Tibial artery (tissue), 4 donors: ENCODE data around the gene ZNF350.
"Not testable (repeated sequence)": the region's sequence is repeated elsewhere in the genome, so short reads cannot be mapped to it uniquely, and the experiment has no call there.

ENCODE experiments used
- DNase-seq, 2 donors: peaks; one replicate each; pipeline ENCODE4 v3.0.0-alpha.2; 2019
- H3K27ac ChIP-seq, 2 donors: fragments of 200-600 bp; sonication (generic) in 1 of 2; 1 replicate in 1 of 2; 2 replicates in 1 of 2; pipeline ENCODE4 v1.5.1; 2018 to 2019; ENCODE audit warnings: mild to moderate bottlenecking in 1 of 2
- H3K27me3 ChIP-seq, 2 donors: fragments of 200-600 bp; sonication (generic) in 1 of 2; one replicate each; pipeline versions ENCODE4 v1.5.1 to v1.6.0; 2016 to 2019
- H3K36me3 ChIP-seq, 3 donors: fragments of 200-600 bp; sonication (generic) in 2 of 3; one replicate each; pipeline ENCODE4 v1.5.1; 2016 to 2019; ENCODE audit warnings: mild to moderate bottlenecking in 2 of 3
- H3K4me1 ChIP-seq, 4 donors: fragments of 200-600 bp; sonication (generic) in 2 of 4; 1 replicate in 3 of 4; 2 replicates in 1 of 4; pipeline ENCODE4 v1.5.1; 2016 to 2019
- H3K4me3 ChIP-seq, 2 donors: fragments of 200-600 bp; sonication (generic) in 1 of 2; 1 replicate in 1 of 2; 2 replicates in 1 of 2; pipeline ENCODE4 v1.5.1; 2018 to 2019; ENCODE audit warnings: mild to moderate bottlenecking in 2 of 2
- H3K9me3 ChIP-seq, 3 donors: fragments of 200-600 bp; sonication (generic) in 1 of 3; one replicate each; pipeline ENCODE4 v1.5.1; 2016 to 2019
- CTCF ChIP-seq, 2 experiments: fragments of 200-600 bp in 1 of 2; fragments of 450-650 bp in 1 of 2; IDR thresholded peaks; one replicate each; pipeline ENCODE4 v1.5.1; 2017 to 2019; ENCODE audit warnings: antibody characterized with exemption in 2 of 2, mild to moderate bottlenecking in 1 of 2, moderate library complexity in 1 of 2
- intact Hi-C: fragments of 100-400 bp; cut with DNase I; formaldehyde crosslinking; loops from one replicate; pipeline ENCODE4 v1.15.0; 2023; ENCODE audit warnings: low total_unique reads

The ZNF350 gene

DNA sequence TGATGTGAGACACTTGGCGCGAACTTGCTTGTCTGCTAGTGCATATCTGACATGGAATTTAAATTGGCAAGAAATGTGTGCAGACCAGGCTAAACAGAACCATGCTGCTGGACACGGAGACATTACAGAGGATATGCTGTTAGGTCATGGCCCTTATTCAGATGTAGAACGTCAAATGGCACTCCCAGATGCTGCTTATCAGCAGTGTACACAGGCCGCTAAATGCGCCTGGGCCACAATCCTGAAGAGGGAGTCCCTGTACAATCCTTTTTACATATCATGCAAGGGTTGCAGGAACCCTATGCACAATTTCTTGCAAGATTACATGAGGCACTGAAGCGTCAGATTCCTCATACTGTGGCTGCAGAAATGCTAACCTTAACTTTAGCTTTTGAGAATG, 9.3 kb downstream of the ZNF350 start:
- no peak overlapping the region for H3K4me3 ChIP-seq
- H3K4me1 ChIP-seq: no peaks in the 10 kb centered on the region
- no peak for DNase-seq
- peaks cover 0 to 96% (median 84%) of the 10 kb centered on the region in 3 donors for H3K9me3 ChIP-seq
- no peaks in the 10 kb centered on the region for H3K27me3 ChIP-seq
- no peak for TF ChIP-seq CTCF (IDR thresholded peaks at IDR 0.05)
- no peak overlapping the region for H3K27ac ChIP-seq
- H3K36me3 ChIP-seq: peaks cover 78 to 96% (median 94%) of the 10 kb centered on the region in 3 donors
- intact Hi-C loops: no loop called here

DNA sequence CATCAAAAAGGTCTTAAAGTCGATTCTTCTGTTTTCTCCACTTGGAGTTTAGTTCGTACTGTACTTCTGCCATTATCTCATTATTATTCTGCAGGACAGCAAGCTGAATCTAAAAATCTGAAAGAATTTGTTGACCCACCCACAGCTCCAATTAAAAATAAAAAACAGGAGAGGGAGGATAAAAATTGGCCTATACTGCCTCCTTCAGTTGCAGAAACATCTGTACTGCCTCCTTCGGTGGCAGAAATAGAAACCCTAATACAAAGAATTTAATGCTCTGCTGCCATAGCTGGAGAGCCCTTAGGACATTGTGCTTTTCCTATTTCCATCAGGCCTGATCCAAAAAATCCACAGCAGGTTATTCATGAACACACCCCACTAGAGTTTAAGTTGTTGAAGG, 9.8 kb downstream of the ZNF350 start:
- Histone ChIP-seq H3K4me1 (no peaks in the 10 kb centered on the region), H3K27ac (no peak overlapping the region), H3K9me3 (peaks cover 0 to 97% (median 85%) of the 10 kb centered on the region in 3 donors), H3K4me3 (no peak overlapping the region), H3K27me3 (no peaks in the 10 kb centered on the region), H3K36me3 (peaks cover 83 to 99% (median 99%) of the 10 kb centered on the region in 3 donors)
- intact Hi-C loops: no loop called here
- TF ChIP-seq CTCF (IDR thresholded peaks at IDR 0.05): no peak
- no peak for DNase-seq

GRCh38 chr19:51975787-51976186, 10.9 kb downstream of the ZNF350 start:
- H3K4me1 ChIP-seq, H3K27ac ChIP-seq, DNase-seq, H3K4me3 ChIP-seq, intact Hi-C loops, H3K27me3 ChIP-seq: not testable (repeated sequence)
- Histone ChIP-seq H3K36me3 (peaks cover 84 to 100% (median 99%) of the 10 kb centered on the region in 3 donors), H3K9me3 (peaks cover 0 to 99% (median 87%) of the 10 kb centered on the region in 3 donors)

GRCh38 chr19:51971624-51972023, 15.0 kb downstream of the ZNF350 start:
- H3K4me1 ChIP-seq: no peaks in the 10 kb centered on the region
- no peak for TF ChIP-seq CTCF (IDR thresholded peaks at IDR 0.05)
- H3K36me3 ChIP-seq: peaks cover 89 to 100% (median 99%) of the 10 kb centered on the region in 3 donors
- H3K27me3 ChIP-seq: no peaks in the 10 kb centered on the region
- intact Hi-C loops: no loop called here
- DNase-seq: no peak
- no peak overlapping the region for H3K27ac ChIP-seq
- H3K4me3 ChIP-seq: no peak overlapping the region
- peaks cover 7 to 100% (median 95%) of the 10 kb centered on the region in 3 donors for H3K9me3 ChIP-seq

- intact Hi-C loops: no loop called here
- no peak for DNase-seq
- TF ChIP-seq CTCF (IDR thresholded peaks at IDR 0.05): no peak
These were observed 15.9 kb downstream of the ZNF350 start for GRCh38 chr19:51970718-51971117.

DNA sequence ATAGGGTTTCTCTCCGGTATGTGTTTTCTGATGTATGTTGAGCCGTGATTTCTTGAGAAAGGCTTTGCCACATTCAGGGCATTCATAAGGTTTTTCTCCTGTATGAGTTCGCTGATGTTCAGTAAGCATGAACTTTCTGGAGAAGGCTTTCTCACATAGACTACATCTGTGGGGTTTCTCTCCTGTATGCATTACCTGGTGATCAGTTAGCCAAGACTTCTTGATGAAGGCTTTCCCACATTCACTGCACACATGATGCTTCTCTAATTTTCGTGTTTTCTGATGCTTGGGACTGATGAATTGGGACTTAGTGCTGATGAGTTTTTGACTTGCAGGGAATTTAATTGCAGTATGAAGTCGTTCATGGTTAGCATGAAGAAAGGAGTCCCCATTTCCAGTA, 21.1 kb downstream of the ZNF350 start:
- no peak for TF ChIP-seq CTCF (IDR thresholded peaks at IDR 0.05)
- DNase-seq: no peak
- Histone ChIP-seq H3K36me3 (peaks cover 95 to 99% (median 96%) of the 10 kb centered on the region in 3 donors), H3K9me3 (peaks cover 5 to 100% (median 88%) of the 10 kb centered on the region in 3 donors), H3K27ac (no peak overlapping the region), H3K4me1 (no peaks in the 10 kb centered on the region), H3K4me3 (no peak overlapping the region), H3K27me3 (no peaks in the 10 kb centered on the region)
- intact Hi-C loops: no loop called here

More at GRCh38 chr19:51970718-51971117, 15.9 kb downstream of the ZNF350 start:
- no peaks in the 10 kb centered on the region for H3K27me3 ChIP-seq
- no peak overlapping the region for H3K27ac ChIP-seq
- no peaks in the 10 kb centered on the region for H3K4me1 ChIP-seq
- peaks cover 7 to 100% (median 94%) of the 10 kb centered on the region in 3 donors for H3K9me3 ChIP-seq
- H3K36me3 ChIP-seq: peaks cover 97 to 100% (median 100%) of the 10 kb centered on the region in 3 donors
- H3K4me3 ChIP-seq: no peak overlapping the region

GRCh38 chr19:51960621-51961233, 25.9 kb downstream of the ZNF350 start:
- DNase-seq, H3K27me3 ChIP-seq, H3K4me1 ChIP-seq, H3K4me3 ChIP-seq, intact Hi-C loops: not testable (repeated sequence)
- Histone ChIP-seq H3K9me3 (peaks cover 0 to 99% (median 69%) of the 10 kb centered on the region in 3 donors), H3K27ac (peak overlapping the region; percentile 1 to 48), H3K36me3 (peaks cover 47 to 58% (median 57%) of the 10 kb centered on the region in 3 donors)
